ENCODE results near the gene PTDSS2.

DNA sequence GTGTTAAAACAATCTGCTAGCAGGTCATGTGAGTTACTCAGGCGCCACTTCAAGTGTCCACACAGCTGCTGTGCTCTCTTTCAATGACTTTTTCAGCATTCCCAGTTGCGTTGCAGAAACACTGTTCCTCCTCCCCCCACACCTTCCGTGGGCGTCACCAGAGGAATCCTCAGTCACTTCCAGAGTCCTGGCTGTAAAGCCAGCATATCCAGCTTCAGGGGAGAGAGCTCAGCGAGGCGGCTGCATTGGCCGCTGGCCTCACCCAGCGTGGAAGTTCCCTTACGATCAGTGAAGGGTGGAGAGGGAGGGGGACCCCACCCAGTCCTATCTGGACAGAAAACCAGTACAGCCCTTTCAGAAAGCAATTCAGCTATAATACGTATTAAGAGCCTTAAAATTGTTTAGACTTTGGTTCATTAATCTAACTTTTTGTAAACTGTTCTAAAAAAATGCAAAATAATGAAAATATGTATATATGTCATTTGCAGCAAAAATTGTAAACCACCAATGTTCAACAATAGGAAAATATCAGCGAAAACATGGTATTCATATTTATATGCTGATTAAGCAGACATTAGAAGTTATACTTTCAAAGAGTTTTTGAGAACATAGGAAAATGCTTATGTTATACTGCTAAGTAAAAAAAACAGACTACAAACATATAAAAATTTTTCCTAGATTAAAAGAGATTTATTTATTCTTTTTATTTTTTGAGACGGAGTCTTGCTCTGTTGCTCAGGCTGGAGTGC is 5.5 kb upstream of the PTDSS2 start:
- TF ChIP-seq POLR2A (IDR thresholded peaks at IDR 0.05) = no peak
- no peak for TF ChIP-seq CTCF (IDR thresholded peaks at IDR 0.05 in 8 of 11, conservative IDR thresholded peaks at IDR 0.05 in 3 of 11)
